GM12874 (cell line): ENCODE results near the gene FBXL4.

Source experiments
- TF ChIP-seq, protein P1 (sequence below): IDR thresholded peaks from 2 replicates; pipeline ENCODE4 v1.5.1; 2011; ENCODE audit warnings: low read depth, mild to moderate bottlenecking, control low read depth, low read length, moderate library complexity; ENCODE audit not compliant: insufficient read depth

FBXL4 gene

GRCh38 chr6:98885330-98885729, 62.4 kb downstream of the FBXL4 start:
- TF ChIP-seq, protein P1, sequence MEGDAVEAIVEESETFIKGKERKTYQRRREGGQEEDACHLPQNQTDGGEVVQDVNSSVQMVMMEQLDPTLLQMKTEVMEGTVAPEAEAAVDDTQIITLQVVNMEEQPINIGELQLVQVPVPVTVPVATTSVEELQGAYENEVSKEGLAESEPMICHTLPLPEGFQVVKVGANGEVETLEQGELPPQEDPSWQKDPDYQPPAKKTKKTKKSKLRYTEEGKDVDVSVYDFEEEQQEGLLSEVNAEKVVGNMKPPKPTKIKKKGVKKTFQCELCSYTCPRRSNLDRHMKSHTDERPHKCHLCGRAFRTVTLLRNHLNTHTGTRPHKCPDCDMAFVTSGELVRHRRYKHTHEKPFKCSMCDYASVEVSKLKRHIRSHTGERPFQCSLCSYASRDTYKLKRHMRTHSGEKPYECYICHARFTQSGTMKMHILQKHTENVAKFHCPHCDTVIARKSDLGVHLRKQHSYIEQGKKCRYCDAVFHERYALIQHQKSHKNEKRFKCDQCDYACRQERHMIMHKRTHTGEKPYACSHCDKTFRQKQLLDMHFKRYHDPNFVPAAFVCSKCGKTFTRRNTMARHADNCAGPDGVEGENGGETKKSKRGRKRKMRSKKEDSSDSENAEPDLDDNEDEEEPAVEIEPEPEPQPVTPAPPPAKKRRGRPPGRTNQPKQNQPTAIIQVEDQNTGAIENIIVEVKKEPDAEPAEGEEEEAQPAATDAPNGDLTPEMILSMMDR, result no peak

GRCh38 chr6:98880486-98880885, 67.3 kb downstream of the FBXL4 start:
- TF ChIP-seq, protein P1, result no peak

- TF ChIP-seq, protein P1, result no peak
These were observed 70.5 kb downstream of the FBXL4 start for GRCh38 chr6:98877250-98877649.

DNA sequence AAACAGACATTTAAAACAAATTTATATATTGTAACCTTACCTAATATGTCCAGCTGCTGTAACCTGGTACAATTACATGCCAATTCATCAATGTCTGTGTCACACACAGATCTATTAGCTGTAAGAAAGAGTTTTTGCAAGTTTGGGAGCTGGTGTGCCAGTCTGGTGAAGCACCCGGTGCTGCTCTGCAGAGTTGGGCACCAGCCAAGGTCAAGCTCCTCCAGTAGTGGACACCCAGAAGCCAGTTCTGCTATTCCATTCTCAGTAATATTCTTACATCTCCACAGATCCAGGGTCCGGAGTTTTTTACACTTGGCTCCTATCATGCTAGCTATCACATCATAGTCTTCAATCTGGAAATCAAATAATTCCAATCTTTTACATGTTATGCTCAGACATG, 72.4 kb downstream of the FBXL4 start:
- TF ChIP-seq, protein P1, result no peak

DNA sequence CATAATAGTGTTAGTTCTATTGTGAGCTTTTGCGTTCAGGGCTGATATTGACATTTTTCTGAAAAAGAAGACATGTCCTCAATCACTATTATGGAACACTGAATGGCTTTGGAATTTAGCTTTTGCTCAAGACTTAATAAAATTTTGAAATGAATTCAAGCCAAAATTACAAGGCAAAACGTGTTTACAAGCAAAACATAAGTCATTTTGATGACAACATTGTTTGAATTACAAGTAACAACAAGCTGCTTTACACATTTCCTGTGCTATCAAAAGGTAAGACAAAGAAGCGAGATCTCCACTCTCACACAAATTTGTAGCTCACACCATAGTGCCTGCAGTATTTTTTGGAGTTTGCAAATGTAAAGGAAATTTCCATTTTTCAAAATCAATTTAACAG, 75.9 kb downstream of the FBXL4 start:
- TF ChIP-seq, protein P1, result no peak

GRCh38 chr6:98871057-98871456, 76.7 kb downstream of the FBXL4 start:
- TF ChIP-seq, protein P1, result no peak

GRCh38 chr6:98864497-98864896, 83.2 kb downstream of the FBXL4 start:
- TF ChIP-seq, protein P1, result no peak
